Mononuclear cell (primary cell): ENCODE measurements around the gene GIMAP4. TPM values are rescaled to one million over a fixed set of nuclear protein-coding genes. Genes with fewer than 3 reads are reported as not detected.
"Not testable (repeated sequence)": the region's sequence is repeated elsewhere in the genome, so short reads cannot be mapped to it uniquely, and the experiment has no call there.

Source experiments
- H3K27me3 ChIP-seq: 2 replicates; pipeline ENCODE4 v1.6.0; 2011; ENCODE audit warnings: low read length, control low read depth; ENCODE audit not compliant: insufficient read depth
- H3K4me1 ChIP-seq: 2 replicates; pipeline ENCODE4 v1.5.1; 2011; ENCODE audit warnings: mild to moderate bottlenecking, low read length, control low read depth; ENCODE audit not compliant: insufficient read depth
- H3K4me3 ChIP-seq: 2 replicates; pipeline ENCODE4 v1.5.1; 2011; ENCODE audit warnings: mild to moderate bottlenecking, low read length, moderate library complexity
- H3K9me3 ChIP-seq: 2 replicates; pipeline ENCODE4 v1.5.1; 2011; ENCODE audit warnings: low read depth, mild to moderate bottlenecking, control low read depth, low read length
- total RNA-seq: library from RNA; depleted of rRNA; stranded (reverse); fragments of >200 nt; gene quantifications from one replicate; pipeline ENCODE4 v1.2.3, GENCODE V29; 2012

The GIMAP4 gene
- total RNA-seq: 47.9 TPM

DNA sequence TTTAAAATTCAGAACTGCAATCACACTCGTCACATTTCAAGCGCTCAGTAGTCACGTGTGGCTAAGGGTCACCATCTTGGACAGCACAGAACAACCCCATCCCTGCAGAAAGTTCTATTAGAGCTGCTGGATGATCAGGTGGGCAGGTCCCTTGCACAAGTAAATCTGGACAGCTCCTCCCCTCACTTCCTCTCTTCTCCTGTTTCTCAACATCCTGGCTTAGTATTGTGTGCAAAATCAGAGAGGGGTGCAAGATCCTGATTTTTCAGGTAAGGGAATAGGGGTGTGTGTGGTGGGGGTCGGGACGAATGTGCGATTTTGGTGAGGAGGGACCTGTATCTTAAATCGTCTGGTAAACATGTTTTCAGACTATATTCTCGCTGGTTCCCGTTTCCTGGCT lies at the start of gene GIMAP4:
TSS of gene GIMAP4 (plus strand) at position 222 of the 400 bp plus-strand sequence. CDS start 2,512 bp downstream, outside the sequence.
- Histone ChIP-seq H3K27me3 (no peaks in the 10 kb centered on the region), H3K4me1 (peaks cover 48% of the 10 kb centered on the region), H3K9me3 (peaks cover 4% of the 10 kb centered on the region), H3K4me3 (peak within 1 kb of the TSS; percentile 94)

DNA sequence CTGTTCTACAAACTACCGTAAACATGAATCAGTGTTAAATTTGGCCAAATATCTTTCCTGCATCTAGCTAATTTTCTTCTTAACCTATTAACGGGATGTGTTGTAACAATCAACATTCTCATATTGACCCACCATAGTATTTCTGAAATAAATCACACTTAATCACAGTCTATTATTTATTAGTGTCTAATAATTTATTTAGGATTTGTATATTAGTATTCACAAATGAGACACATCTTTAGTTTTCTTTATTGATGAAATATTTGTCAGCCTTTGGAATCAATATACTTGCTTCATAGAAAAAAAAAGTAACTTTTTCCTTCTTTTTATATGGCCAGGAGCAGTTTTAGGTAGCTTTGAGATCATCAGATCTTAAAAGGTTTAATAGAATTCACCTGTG lies 47.9 kb upstream of the GIMAP4 start:
- H3K27me3 ChIP-seq: no peaks in the 10 kb centered on the region
- H3K9me3 ChIP-seq: peaks cover under 1% of the 10 kb centered on the region
- peak overlapping the region; percentile 74 for H3K4me3 ChIP-seq
- peaks cover 8% of the 10 kb centered on the region for H3K4me1 ChIP-seq

DNA sequence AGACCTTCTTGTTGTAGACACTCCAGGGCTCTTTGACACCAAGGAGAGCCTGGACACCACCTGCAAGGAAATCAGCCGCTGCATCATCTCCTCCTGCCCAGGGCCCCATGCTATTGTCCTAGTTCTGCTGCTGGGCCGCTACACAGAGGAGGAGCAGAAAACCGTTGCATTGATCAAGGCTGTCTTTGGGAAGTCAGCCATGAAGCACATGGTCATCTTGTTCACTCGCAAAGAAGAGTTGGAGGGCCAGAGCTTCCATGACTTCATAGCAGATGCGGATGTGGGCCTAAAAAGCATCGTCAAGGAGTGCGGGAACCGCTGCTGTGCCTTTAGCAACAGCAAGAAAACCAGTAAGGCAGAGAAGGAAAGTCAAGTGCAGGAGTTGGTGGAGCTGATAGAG lies 47.0 kb upstream of the GIMAP4 start:
- H3K27me3 ChIP-seq: no peaks in the 10 kb centered on the region
- H3K4me3 ChIP-seq: peak overlapping the region; percentile 74
- H3K4me1 ChIP-seq: peaks cover 8% of the 10 kb centered on the region
- H3K9me3 ChIP-seq: peaks cover 9% of the 10 kb centered on the region

DNA sequence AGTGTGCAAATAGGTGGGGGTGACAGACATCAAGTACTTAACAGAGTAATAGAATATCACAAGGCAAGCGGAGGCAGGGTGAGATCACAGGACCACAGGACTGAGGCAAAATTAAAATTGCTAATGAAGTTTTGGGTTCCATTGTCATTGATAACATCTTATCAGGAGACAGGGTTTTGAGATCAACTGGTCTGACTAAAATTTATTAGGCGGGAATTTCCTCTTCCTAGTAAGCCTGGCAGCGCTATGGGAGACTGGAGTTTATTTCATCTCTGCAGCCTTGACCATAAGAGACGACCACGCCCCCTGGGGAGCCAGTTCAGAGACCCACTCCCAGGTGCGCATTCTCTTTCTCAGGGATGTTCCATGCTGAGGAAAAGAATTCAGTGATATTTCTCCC lies 44.3 kb upstream of the GIMAP4 start:
- H3K4me1 ChIP-seq, H3K4me3 ChIP-seq: not testable (repeated sequence)
- H3K9me3 ChIP-seq: peaks cover 31% of the 10 kb centered on the region

DNA sequence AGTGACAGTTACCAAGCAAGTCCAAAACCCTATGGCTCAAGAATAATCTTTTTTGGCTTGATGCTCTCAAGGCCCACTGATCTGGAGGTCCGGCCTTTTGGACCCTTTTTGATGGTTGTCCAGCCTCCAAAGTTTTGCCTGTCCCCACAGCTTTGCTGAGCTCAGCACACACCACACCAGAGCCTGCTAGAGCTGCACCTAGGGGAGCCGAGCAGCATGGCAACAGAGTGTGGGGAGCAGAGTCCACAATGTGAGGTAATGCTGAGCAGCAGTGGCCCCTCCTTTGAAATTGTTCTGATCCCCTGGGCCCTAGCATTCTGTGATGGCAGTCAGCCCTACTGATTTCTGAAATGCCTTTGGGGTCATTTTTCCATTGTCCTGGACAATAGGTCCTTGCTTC lies 43.2 kb upstream of the GIMAP4 start:
- Histone ChIP-seq H3K27me3 (no peaks in the 10 kb centered on the region), H3K4me1 (peaks cover 8% of the 10 kb centered on the region), H3K4me3 (no peak overlapping the region), H3K9me3 (peaks cover 42% of the 10 kb centered on the region)

More for the DNA sequence above, 44.3 kb upstream of the GIMAP4 start:
- not testable (repeated sequence) for H3K27me3 ChIP-seq

DNA sequence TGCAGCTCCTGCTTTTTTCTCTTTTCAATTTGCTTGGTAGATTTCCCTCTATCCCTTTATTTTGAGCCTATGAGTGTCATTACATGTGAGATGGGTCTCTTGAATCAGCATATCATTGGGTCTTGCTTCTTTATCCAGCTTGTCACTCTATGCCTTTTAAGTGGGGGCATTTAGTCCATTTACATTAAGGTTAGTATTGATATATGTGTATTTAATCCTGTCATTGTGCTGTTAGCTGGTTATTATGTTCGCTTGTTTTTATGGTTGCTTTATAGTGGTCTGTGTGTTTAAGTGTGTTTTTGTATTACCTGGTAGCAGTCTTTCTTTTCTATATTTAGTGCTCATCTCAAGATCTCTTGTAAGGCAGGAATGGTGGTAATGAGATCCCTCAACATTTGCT lies 35.5 kb upstream of the GIMAP4 start:
- Histone ChIP-seq H3K4me3 (no peak overlapping the region), H3K27me3 (no peaks in the 10 kb centered on the region), H3K4me1 (no peaks in the 10 kb centered on the region), H3K9me3 (peaks cover 45% of the 10 kb centered on the region)

DNA sequence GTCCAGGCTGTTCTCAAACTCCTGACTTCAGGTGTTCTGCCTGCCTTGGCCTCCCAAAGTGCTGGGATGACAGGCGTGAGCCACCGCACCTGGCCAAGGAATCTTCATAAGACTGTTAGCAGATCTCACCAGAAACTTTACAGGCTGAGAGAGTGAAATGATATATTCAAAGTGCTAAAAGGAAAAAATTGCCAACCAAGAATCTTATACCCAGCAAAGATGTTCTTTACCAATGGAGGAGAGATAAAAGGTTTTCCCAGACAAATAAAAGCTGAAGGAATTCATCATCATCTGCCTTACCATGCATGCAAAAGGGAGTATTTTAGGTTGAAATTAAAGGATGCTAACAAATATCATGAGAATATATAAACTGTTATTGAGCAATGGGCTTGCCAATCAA lies 28.9 kb upstream of the GIMAP4 start:
- H3K9me3 ChIP-seq: peaks cover 26% of the 10 kb centered on the region
- H3K4me1 ChIP-seq: no peaks in the 10 kb centered on the region
- no peak overlapping the region for H3K4me3 ChIP-seq
- H3K27me3 ChIP-seq: no peaks in the 10 kb centered on the region

DNA sequence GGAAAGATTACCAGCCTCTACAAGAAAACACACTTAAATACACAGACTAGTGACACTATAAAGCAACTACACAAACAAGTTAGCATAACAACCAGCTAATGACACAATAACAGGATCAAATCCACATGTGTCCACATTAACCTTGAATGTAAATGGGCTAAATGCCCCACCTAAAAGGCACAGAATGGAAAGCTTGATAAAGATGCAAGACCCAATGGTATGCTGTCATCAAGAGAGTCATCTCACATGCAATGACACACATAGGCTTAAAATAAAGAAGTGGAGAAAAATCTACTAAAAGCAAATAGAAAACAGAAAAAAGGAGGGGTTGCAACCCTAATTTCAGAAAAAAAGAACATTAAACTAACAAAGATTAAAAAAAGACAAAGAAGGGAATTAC lies 14.0 kb upstream of the GIMAP4 start:
- Histone ChIP-seq H3K27me3 (no peaks in the 10 kb centered on the region), H3K4me3 (no peak overlapping the region), H3K4me1 (peaks cover 17% of the 10 kb centered on the region), H3K9me3 (peaks cover 31% of the 10 kb centered on the region)

DNA sequence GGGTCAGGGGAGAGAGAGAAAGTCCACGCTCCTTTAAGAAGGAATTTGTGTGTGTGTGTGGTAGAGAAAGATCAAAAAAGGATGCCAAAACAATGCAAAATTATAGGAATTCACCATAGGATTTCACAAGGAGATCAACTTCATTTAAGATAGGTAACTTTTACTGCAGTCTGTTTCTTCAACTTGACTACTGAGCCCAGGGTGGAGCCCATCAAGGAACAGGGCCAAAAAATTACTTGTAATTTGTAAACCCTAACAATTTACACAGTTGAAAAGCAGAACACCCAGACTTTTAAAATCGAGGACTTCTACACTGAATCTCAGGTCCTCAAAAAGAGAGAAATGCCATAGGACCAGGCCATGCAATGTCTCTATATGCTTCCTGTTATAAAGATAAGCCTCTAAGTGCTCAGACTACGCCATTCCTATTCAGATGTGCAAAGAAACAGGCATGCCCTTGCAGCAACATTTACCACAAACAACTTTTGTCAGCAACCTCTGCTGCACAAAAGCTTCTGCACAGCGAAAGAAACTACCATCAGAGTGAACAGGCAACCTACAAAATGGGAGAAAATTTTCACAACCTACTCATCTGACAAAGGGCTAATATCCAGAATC lies 10.6 kb upstream of the GIMAP4 start:
- Histone ChIP-seq H3K4me3 (no peak overlapping the region), H3K27me3 (no peaks in the 10 kb centered on the region), H3K4me1 (peaks cover 9% of the 10 kb centered on the region), H3K9me3 (peaks cover 28% of the 10 kb centered on the region)

DNA sequence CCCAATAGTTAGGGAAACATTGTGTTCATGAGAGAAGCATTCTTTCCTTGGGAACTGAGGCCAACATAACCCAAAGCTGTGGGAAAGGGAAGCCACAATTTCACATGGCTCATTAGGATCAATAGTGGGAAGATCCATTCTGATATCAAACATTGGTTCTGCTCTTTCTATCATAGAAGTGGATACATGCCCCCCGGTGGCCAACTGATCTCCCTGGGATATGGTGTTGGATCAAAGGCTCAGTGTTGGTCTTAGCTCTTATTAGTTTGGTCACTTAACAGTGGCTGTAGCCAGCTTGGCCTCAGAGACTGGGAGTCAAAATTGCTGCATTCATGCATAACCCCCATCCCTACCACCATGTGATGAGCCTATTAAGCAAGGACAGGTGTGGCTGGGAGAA lies 6.7 kb upstream of the GIMAP4 start:
- H3K4me1 ChIP-seq: peaks cover 22% of the 10 kb centered on the region

DNA sequence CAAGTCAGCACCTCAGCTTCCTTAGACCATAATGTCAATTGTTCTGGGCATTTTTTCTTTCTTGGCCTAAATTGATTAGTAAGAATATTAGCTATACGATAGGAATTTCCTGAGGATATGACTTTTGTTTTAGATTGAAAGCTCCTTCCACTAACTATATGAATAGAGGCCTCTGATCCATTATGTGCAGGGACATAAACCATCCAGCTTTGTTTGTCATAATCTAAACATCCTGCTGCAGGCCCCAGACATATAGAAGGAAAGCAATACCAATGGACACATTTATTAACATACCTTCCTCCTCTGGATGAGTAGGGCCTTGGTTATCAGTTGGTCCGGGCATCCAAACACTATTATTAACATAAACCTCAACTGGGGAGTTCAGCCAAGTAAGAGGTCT lies 4.3 kb upstream of the GIMAP4 start:
- Histone ChIP-seq H3K4me1 (peaks cover 27% of the 10 kb centered on the region), H3K27me3 (no peaks in the 10 kb centered on the region), H3K9me3 (peaks cover 15% of the 10 kb centered on the region), H3K4me3 (no peak overlapping the region)

More for the DNA sequence above, 6.7 kb upstream of the GIMAP4 start:
- H3K9me3 ChIP-seq: peaks cover 15% of the 10 kb centered on the region
- H3K27me3 ChIP-seq: no peaks in the 10 kb centered on the region
- H3K4me3 ChIP-seq: no peak overlapping the region

DNA sequence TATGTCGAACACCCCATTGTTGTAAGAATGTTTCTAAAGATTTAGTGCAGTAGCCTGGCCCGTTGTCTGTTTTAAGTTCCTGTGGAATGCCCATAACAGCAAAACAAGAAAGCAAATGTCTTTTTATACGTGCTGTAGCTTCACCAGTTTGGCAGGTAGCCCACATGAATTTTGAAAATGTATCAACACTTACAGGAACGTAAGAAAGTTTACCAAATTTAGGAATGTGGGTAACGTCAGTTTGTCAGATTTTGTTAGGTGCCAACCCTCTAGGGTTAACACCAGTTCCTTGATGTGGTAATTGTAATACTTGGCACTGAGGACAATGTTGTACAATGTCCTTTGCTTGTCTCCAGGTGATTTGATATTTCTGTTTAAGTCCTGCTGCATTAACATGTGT lies 3.2 kb upstream of the GIMAP4 start:
- Histone ChIP-seq H3K4me1 (peaks cover 27% of the 10 kb centered on the region), H3K9me3 (peaks cover 14% of the 10 kb centered on the region), H3K4me3 (no peak overlapping the region), H3K27me3 (no peaks in the 10 kb centered on the region)

DNA sequence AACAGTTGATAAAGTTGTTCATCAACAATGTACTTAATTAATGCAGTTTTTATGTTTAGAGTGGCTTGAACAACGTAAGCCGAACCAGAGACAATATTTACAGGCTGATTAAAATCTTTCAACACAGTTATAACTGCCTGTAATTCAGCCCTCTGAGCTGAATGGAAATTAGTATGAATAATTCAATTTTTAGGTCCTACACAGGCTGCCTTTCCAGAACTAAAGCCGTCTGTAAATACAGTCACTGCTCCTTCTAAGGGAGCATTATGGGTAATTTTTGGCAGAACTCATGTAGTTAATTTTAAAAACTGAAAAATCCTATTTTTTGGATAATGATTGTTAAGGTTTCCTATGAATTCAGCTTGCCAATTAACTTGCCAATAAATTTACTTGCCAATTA lies 2.6 kb upstream of the GIMAP4 start:
- Histone ChIP-seq H3K4me1 (peaks cover 33% of the 10 kb centered on the region), H3K9me3 (peaks cover 10% of the 10 kb centered on the region), H3K4me3 (no peak overlapping the region), H3K27me3 (no peaks in the 10 kb centered on the region)

DNA sequence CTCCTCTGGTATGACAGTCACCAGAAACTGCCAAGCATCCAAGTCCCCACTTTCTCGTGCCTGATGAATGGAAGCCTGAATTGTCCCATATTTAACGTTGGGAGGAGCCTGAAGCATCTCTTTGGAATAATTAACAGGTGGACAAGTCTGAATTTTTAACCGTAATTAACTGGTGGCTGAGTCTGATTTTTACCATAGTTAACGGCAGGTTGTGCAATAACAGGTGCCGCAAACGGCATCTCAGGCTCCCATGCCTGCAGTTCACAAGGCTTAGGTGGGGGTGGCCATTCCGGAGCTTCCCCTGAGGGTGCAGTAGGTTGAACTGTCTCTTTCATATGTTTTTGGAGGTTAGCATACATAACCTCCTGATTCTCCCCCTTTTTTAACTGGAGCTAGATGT lies 2.0 kb upstream of the GIMAP4 start:
- peaks cover 39% of the 10 kb centered on the region for H3K4me1 ChIP-seq
- no peaks in the 10 kb centered on the region for H3K27me3 ChIP-seq
- peaks cover 9% of the 10 kb centered on the region for H3K9me3 ChIP-seq
- no peak overlapping the region for H3K4me3 ChIP-seq

DNA sequence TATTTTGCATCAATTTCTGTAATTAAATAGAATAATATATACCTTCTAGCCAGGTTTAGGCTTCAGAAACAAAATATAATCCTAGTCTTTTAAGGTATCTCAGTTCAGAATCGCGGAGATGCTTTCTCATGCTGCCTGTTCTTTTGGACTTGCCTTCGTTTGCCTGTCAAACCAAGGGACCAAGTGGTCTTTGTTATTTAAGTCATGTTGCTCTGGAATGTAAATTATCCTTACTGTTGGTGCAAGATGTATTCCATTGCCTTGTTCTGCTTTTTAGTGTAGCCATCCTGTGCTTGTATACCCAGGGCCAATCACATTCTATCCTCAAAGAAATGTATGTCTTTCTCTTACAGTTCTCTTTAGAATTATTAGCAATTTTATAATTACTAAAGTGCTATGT lies 1.1 kb upstream of the GIMAP4 start:
- no peaks in the 10 kb centered on the region for H3K27me3 ChIP-seq
- no peak overlapping the region for H3K4me3 ChIP-seq
- H3K9me3 ChIP-seq: peaks cover under 1% of the 10 kb centered on the region
- H3K4me1 ChIP-seq: peaks cover 48% of the 10 kb centered on the region

DNA sequence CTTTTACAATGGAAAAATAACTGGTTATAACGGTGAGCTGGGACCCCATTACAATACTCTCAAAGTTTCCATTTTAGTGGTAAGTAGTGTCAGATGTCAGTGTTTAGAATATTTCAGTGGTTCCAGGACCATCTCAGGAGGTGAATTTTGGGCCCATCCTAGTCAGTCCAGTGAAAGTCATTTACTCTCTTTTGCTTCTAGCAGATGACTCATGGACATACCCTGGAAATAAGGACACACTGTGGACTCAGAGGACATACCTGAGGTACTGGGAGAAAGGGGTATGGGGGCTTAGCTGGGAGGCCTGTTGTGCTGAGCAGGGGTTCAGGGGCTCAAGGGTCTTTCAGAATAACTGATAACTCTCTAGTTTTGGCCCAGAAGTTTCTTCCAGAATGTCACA lies 618 bp upstream of the GIMAP4 start:
- no peaks in the 10 kb centered on the region for H3K27me3 ChIP-seq
- peak overlapping the region; percentile 94 for H3K4me3 ChIP-seq
- no peaks in the 10 kb centered on the region for H3K9me3 ChIP-seq
- H3K4me1 ChIP-seq: peaks cover 48% of the 10 kb centered on the region
